Stimulated activated CD4-positive, alpha-beta T cell treated with anti-CD3 and anti-CD28 coated beads, Interleukin-1b, Interleukin-23, amount 100 ng/mL, for 4 hours (primary cell): ENCODE measurements around the gene SLC9A2.

Source experiments
- DNase-seq, 2 donors: peaks; one replicate each; pipeline ENCODE4 v3.0.0-alpha.2; 2020; ENCODE audit warnings: low read depth in 2 of 2

SLC9A2 gene

GRCh38 chr2:102674836-102675235 lies 55.5 kb downstream of the SLC9A2 start:
- no peak for DNase-seq

- no peak for DNase-seq
These were observed 58.2 kb downstream of the SLC9A2 start for GRCh38 chr2:102677244-102678215.

- DNase-seq = no peak
These were observed 59.1 kb downstream of the SLC9A2 start for GRCh38 chr2:102678442-102678841.

- no peak for DNase-seq
These were observed 67.4 kb downstream of the SLC9A2 start for GRCh38 chr2:102686479-102687439.

- no peak for DNase-seq
These were observed 70.7 kb downstream of the SLC9A2 start for GRCh38 chr2:102690012-102690411.

- no peak for DNase-seq
These were observed 77.1 kb downstream of the SLC9A2 start for GRCh38 chr2:102696463-102696862.

- DNase-seq = no peak
These were observed 79.2 kb downstream of the SLC9A2 start for GRCh38 chr2:102698369-102699111.

GRCh38 chr2:102703305-102703704 lies 84.0 kb downstream of the SLC9A2 start:
- no peak for DNase-seq

GRCh38 chr2:102703748-102704147 lies 84.4 kb downstream of the SLC9A2 start:
- no peak for DNase-seq

GRCh38 chr2:102704531-102704930 lies 85.2 kb downstream of the SLC9A2 start:
- no peak for DNase-seq

- DNase-seq = no peak
These were observed 88.7 kb downstream of the SLC9A2 start for GRCh38 chr2:102707796-102708695.

GRCh38 chr2:102708847-102709559 lies 89.7 kb downstream of the SLC9A2 start:
- no peak for DNase-seq

- DNase-seq = no peak
These were observed 98.1 kb downstream of the SLC9A2 start for GRCh38 chr2:102717308-102718018.

- no peak for DNase-seq
These were observed 99.3 kb downstream of the SLC9A2 start for GRCh38 chr2:102718387-102719316.

- no peak for DNase-seq
These were observed 104.7 kb downstream of the SLC9A2 start for GRCh38 chr2:102724016-102724490.

GRCh38 chr2:102724553-102724952 lies 105.2 kb downstream of the SLC9A2 start:
- no peak for DNase-seq

- DNase-seq = no peak
These were observed 107.1 kb downstream of the SLC9A2 start for GRCh38 chr2:102726128-102727087.
